Measurements from ENCODE around the gene ARMC5. TPM values are rescaled to one million over a fixed set of nuclear protein-coding genes. Genes with fewer than 3 reads are reported as not detected.

The ARMC5 gene
- polyA plus RNA-seq, 1 of the 3 experiments (the other 2 are of a cell fraction): 8.9 TPM

DNA sequence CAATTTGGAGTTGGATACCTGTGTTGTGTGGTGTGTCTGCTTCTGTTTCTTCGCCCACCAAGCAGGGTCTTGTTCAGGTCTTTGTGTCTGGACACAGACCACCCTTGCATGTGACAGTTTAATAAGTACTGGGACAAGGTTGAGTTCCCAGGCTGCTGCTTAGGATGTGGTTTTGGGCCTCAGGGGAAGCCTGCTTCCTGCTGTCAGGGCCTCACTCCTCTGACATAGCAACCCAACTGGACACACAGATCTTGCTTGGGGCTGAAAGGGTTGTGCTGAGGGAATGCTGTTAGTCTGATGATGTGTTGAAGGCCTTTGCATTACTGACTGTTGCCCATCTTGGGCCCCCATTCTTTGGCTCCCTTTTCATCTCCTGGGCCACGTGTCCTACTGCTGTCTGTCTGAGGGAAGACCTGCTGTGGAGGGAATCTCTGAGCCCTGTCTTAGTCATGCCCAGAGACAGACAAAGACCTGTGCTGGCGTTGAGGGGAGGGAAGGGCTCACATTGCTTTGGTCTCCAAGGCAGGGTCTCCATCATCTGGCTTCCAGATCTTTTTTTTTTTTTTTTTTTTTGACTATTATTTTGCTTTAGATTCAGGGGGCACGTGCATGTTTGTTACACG, 8.0 kb downstream of the ARMC5 start:
- peaks cover 0 to 15% of the 10 kb centered on the region in 2 experiments for H3K36me3 ChIP-seq (replicated peaks in 1 of 2; ENCODE audit: control insufficient read depth in 1 of 2, insufficient read depth in 2 of 2, low read length in 1 of 2)
- peak; percentile 10 for DNase-seq
- H3K9me2 ChIP-seq: no peaks in the 10 kb centered on the region
- no peak overlapping the region for H3K27ac ChIP-seq (ENCODE audit: low read depth in 2 of 2, low read length in 1 of 2)
- no peaks in the 10 kb centered on the region for H4K20me1 ChIP-seq (ENCODE audit: insufficient read depth)
- WGBS (ENCODE audit: low lambda C conversion rate): 68% methylated on average over 4 of the region's 5 CpGs
- peaks cover 0 to 5% of the 10 kb centered on the region in 2 experiments; a peak in 1 of 4 replicates for H3K4me1 ChIP-seq (ENCODE audit: control insufficient read depth in 1 of 2, insufficient read depth in 2 of 2, low read depth in 1 of 2, low read length in 1 of 2)
- CTCF ChIA-PET: no interaction called here
- H3K4me3 ChIP-seq (ENCODE audit: low read depth in 2 of 2, low read length in 1 of 2): no peak overlapping the region
- POLR2A ChIA-PET: no interaction called here
- H3K9me3 ChIP-seq: no peaks in the 10 kb centered on the region
- peaks cover 15% of the 10 kb centered on the region for H3F3A ChIP-seq (replicated peaks; ENCODE audit: insufficient read depth)
- no peak overlapping the region for H3K9ac ChIP-seq
- no peak for TF ChIP-seq RFX5 (IDR thresholded peaks at IDR 0.05; ENCODE audit: low read length)
- no peak for TF ChIP-seq SIN3A (IDR thresholded peaks at IDR 0.05; ENCODE audit: borderline replicate concordance, low read depth, low read length)
- no peak for TF ChIP-seq FOSL2 (IDR thresholded peaks at IDR 0.05; ENCODE audit: borderline replicate concordance, low read depth)
- TF ChIP-seq ZBTB33 (IDR thresholded peaks at IDR 0.05; ENCODE audit: borderline replicate concordance, low read depth): no peak
- no peak for TF ChIP-seq FOXM1 (IDR thresholded peaks at IDR 0.05; ENCODE audit: low read depth)
- TF ChIP-seq GABPA (IDR thresholded peaks at IDR 0.05; ENCODE audit: low read depth): no peak
- TF ChIP-seq EZH2phosphoT487 (IDR thresholded peaks at IDR 0.05; ENCODE audit: borderline replicate concordance, low read depth): no peak
- no peak for TF ChIP-seq TEAD4 (IDR thresholded peaks at IDR 0.05; ENCODE audit: borderline replicate concordance, insufficient read depth)
- TF ChIP-seq TCF12 (IDR thresholded peaks at IDR 0.05): no peak
- no peak for TF ChIP-seq NRF1 (IDR thresholded peaks at IDR 0.05; ENCODE audit: low read depth, low read length)
- no peak for TF ChIP-seq NFIC (IDR thresholded peaks at IDR 0.05; ENCODE audit: borderline replicate concordance)
- no peak for TF ChIP-seq YY1 (IDR thresholded peaks at IDR 0.05; ENCODE audit: low read depth)
- no peak for TF ChIP-seq FOXJ3 (CRISPR knock-in tag; IDR thresholded peaks at IDR 0.05)
- no peak for TF ChIP-seq EP300 (IDR thresholded peaks at IDR 0.05; ENCODE audit: borderline replicate concordance in 1 of 2, low read depth in 1 of 2, low read length in 1 of 2)
- no peak for TF ChIP-seq RCOR1 (IDR thresholded peaks at IDR 0.05; ENCODE audit: low read length)
- no peak for TF ChIP-seq JUND (IDR thresholded peaks at IDR 0.05)
- TF ChIP-seq POLR2AphosphoS5 (IDR thresholded peaks at IDR 0.05; ENCODE audit: low read depth, low read length): no peak
- TF ChIP-seq, protein P1, sequence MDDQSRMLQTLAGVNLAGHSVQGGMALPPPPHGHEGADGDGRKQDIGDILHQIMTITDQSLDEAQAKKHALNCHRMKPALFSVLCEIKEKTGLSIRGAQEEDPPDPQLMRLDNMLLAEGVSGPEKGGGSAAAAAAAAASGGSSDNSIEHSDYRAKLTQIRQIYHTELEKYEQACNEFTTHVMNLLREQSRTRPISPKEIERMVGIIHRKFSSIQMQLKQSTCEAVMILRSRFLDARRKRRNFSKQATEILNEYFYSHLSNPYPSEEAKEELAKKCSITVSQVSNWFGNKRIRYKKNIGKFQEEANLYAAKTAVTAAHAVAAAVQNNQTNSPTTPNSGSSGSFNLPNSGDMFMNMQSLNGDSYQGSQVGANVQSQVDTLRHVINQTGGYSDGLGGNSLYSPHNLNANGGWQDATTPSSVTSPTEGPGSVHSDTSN (IDR thresholded peaks at IDR 0.05): no peak
- TF ChIP-seq REST (IDR thresholded peaks at IDR 0.05; ENCODE audit: low read depth, low read length): no peak
- no peak for TF ChIP-seq RXRA (IDR thresholded peaks at IDR 0.05; ENCODE audit: borderline replicate concordance, low read depth)
- no peaks in the 10 kb centered on the region for H3K27me3 ChIP-seq (ENCODE audit: insufficient read depth)
- peaks cover 17% of the 10 kb centered on the region for H3K79me2 ChIP-seq (ENCODE audit: insufficient read depth)
- no peak overlapping the region for H3K4me2 ChIP-seq
- no peak overlapping the region for H2AFZ ChIP-seq (ENCODE audit: low read depth)
